Stomach smooth muscle (tissue), 2 donors: ENCODE results near the gene DNAH14.
"Not testable (repeated sequence)": the region's sequence is repeated elsewhere in the genome, so short reads cannot be mapped to it uniquely, and the experiment has no call there.

Experiments
- H3K27ac ChIP-seq: one replicate; pipeline ENCODE4 v1.7.0; 2013; ENCODE audit warnings: mild to moderate bottlenecking, low read length, inconsistent platforms
- H3K27me3 ChIP-seq, 2 donors: one replicate each; pipeline ENCODE4 v1.7.0; 2013; ENCODE audit warnings: low read length in 2 of 2; ENCODE audit not compliant: insufficient read depth in 2 of 2, control insufficient read depth in 1 of 2
- H3K36me3 ChIP-seq, 2 donors: one replicate each; pipeline ENCODE4 v1.7.0; 2013; ENCODE audit warnings: low read length in 2 of 2; ENCODE audit not compliant: control insufficient read depth in 2 of 2, insufficient read depth in 2 of 2
- H3K4me1 ChIP-seq: one replicate; pipeline ENCODE4 v1.7.0; 2013; ENCODE audit warnings: low read length; ENCODE audit not compliant: control insufficient read depth, insufficient read depth
- H3K4me3 ChIP-seq, 2 donors: one replicate each; pipeline ENCODE4 v1.7.0; 2013; ENCODE audit warnings: low read length in 2 of 2
- H3K9ac ChIP-seq, 2 donors: one replicate each; pipeline ENCODE4 v1.7.0; 2013; ENCODE audit warnings: low read length in 2 of 2, mild to moderate bottlenecking in 1 of 2
- H3K9me3 ChIP-seq, 2 donors: one replicate each; pipeline ENCODE4 v1.7.0; 2013; ENCODE audit warnings: low read length in 2 of 2; ENCODE audit not compliant: control insufficient read depth in 2 of 2
- donor health status: healthy.
- donor health status: Pancreatic carcinoma.

DNAH14 gene

GRCh38 chr1:225146478-225146877, 217.0 kb downstream of the DNAH14 start:
- H3K36me3 ChIP-seq: no peaks in the 10 kb centered on the region

DNA sequence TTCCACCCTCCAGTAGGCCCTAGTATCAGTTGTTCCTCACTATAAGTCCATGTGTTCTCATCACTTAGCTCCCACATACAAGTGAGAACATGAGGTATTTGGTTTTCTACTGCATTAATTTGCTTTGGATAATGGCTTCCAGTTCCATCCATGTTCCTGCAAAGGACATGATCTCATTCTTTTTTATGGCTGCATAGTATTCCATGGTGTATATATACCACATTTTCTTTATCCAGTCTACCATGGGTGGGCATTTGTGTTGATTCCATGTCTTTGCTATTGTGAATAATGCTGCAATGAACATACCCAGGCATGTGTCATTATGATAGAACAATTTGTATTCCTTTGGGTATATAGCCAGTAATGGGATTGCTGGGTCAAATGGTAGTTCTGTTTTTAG, 218.3 kb downstream of the DNAH14 start:
- H3K9me3 ChIP-seq, H3K4me3 ChIP-seq, H3K27ac ChIP-seq, H3K9ac ChIP-seq, H3K36me3 ChIP-seq, H3K27me3 ChIP-seq, H3K4me1 ChIP-seq: not testable (repeated sequence)

More at GRCh38 chr1:225146478-225146877, 217.0 kb downstream of the DNAH14 start:
- H3K27me3 ChIP-seq: no peaks in the 10 kb centered on the region
- no peaks in the 10 kb centered on the region for H3K4me1 ChIP-seq
- no peak overlapping the region for H3K4me3 ChIP-seq
- H3K9ac ChIP-seq: no peak overlapping the region
- no peaks in the 10 kb centered on the region for H3K9me3 ChIP-seq
- H3K27ac ChIP-seq: no peak overlapping the region

DNA sequence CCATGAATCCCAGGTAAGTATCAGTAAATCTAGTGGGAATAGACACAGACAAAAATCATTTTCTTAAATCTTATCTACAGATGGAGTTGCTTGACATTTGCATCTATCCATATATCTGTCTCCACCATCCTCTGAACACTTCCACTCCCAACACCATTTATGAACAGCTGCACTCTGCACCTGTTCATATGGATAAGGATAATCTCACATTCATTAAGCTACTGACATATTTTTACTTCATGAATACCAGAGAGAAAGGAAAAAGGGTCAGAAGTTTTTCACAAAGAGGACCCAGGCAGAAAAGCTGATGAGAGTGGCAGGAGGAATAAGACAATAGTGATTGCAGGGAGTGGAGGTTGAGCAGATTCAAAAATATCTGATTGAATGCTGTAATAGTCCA, 222.6 kb downstream of the DNAH14 start:
- Histone ChIP-seq H3K4me3 (no peak overlapping the region), H3K9ac (no peak overlapping the region), H3K27ac (no peak overlapping the region), H3K9me3 (no peaks in the 10 kb centered on the region), H3K27me3 (no peaks in the 10 kb centered on the region), H3K4me1 (no peaks in the 10 kb centered on the region), H3K36me3 (no peaks in the 10 kb centered on the region)

DNA sequence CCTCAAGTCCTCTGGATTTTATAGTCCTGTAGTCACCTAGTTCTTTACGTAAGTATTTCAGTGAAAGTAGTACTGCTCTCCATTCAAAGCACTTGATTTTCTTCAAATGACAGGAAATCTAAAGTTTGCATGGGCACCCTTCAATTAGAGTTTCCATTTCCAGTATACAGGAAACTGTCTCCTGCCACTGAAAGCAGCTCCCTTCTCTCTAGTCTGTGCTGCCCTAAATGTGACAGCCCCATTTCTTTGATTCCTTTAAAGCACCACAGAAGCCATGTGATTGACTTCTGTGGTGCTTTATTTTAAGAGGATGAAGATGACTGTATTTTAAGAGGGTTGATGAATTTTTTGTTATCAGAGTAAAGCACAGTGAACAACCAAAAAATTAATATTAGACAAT, 226.1 kb downstream of the DNAH14 start:
- H3K9me3 ChIP-seq: no peaks in the 10 kb centered on the region
- no peaks in the 10 kb centered on the region for H3K27me3 ChIP-seq
- no peak overlapping the region for H3K27ac ChIP-seq
- no peaks in the 10 kb centered on the region for H3K36me3 ChIP-seq
- H3K9ac ChIP-seq: no peak overlapping the region
- no peak overlapping the region for H3K4me3 ChIP-seq
- no peaks in the 10 kb centered on the region for H3K4me1 ChIP-seq

GRCh38 chr1:225156254-225156653, 226.8 kb downstream of the DNAH14 start:
- Histone ChIP-seq H3K9ac (no peak overlapping the region), H3K9me3 (no peaks in the 10 kb centered on the region), H3K36me3 (no peaks in the 10 kb centered on the region), H3K4me1 (no peaks in the 10 kb centered on the region), H3K4me3 (no peak overlapping the region), H3K27ac (no peak overlapping the region), H3K27me3 (no peaks in the 10 kb centered on the region)

DNA sequence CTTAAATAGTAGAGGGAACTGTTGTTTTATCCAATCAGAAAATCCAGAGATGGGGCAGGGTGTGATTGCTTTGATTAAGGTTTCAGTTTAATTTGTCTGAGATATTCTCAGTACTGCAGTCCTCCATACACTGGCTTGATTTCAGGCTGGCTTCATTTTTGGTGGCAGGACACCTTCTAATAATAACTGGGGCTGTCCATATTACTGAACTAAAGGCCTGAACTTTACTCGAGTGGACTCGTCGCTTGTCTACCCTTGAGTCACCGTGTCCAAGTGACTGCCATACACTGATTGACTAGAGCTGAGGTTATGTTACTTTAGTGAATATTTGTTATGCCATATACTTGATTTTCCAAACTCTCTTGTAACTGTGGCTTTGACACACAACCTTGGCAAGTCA, 228.8 kb downstream of the DNAH14 start:
- Histone ChIP-seq H3K27ac (no peak overlapping the region), H3K4me1 (no peaks in the 10 kb centered on the region), H3K27me3 (no peaks in the 10 kb centered on the region), H3K9ac (no peak overlapping the region), H3K9me3 (no peaks in the 10 kb centered on the region), H3K4me3 (no peak overlapping the region), H3K36me3 (no peaks in the 10 kb centered on the region)

GRCh38 chr1:225159793-225160192, 230.3 kb downstream of the DNAH14 start:
- H3K36me3 ChIP-seq: no peaks in the 10 kb centered on the region
- H3K4me1 ChIP-seq: no peaks in the 10 kb centered on the region
- H3K27ac ChIP-seq: no peak overlapping the region
- H3K4me3 ChIP-seq: no peak overlapping the region
- H3K9ac ChIP-seq: no peak overlapping the region
- H3K9me3 ChIP-seq: no peaks in the 10 kb centered on the region
- no peaks in the 10 kb centered on the region for H3K27me3 ChIP-seq

DNA sequence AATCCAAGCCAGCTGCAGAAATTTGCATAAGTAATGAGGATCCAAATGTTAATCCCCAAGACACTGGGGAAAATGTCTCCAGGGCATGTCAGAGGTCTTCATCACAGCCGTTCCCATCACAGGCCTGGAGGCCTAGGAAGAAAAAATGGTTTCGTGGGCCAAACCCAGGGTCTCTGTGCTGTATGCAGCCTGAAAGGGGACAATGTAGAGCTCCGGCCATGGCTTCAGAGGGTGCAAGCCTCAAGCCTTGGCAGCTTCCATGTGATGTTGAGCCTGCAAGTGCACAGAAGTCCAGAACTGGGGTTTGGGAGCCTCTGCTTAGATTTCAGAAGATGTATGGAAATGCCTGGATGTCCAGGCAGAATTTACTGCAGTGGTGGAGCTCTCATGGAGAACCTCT, 247.9 kb downstream of the DNAH14 start:
- H3K4me1 ChIP-seq, H3K36me3 ChIP-seq, H3K27me3 ChIP-seq, H3K9me3 ChIP-seq, H3K27ac ChIP-seq, H3K4me3 ChIP-seq, H3K9ac ChIP-seq: not testable (repeated sequence)

DNA sequence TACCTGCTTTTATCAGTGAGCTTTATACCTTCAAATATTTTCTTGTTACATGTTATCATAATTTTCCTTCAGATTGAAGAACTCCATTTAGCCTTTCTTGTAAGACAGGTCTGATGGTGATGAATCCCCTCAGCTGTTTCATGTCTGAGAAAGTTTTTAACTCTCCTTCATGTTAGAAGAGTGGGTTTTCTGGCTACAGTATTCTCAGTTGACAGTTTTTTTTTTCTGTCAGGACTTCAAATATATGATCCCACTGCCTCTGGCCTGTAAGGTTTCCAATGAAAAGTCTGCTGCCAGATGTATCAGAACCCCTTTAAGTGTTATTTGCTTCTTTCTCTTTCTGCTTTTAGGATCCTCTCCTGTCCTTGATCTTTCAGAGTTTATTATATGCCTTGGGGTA, 250.2 kb downstream of the DNAH14 start:
- H3K36me3 ChIP-seq: no peaks in the 10 kb centered on the region
- no peaks in the 10 kb centered on the region for H3K4me1 ChIP-seq
- H3K27me3 ChIP-seq: no peaks in the 10 kb centered on the region
- no peak overlapping the region for H3K9ac ChIP-seq
- H3K4me3 ChIP-seq: no peak overlapping the region
- peaks cover 0 to 6% of the 10 kb centered on the region in 2 donors for H3K9me3 ChIP-seq
- H3K27ac ChIP-seq: no peak overlapping the region

DNA sequence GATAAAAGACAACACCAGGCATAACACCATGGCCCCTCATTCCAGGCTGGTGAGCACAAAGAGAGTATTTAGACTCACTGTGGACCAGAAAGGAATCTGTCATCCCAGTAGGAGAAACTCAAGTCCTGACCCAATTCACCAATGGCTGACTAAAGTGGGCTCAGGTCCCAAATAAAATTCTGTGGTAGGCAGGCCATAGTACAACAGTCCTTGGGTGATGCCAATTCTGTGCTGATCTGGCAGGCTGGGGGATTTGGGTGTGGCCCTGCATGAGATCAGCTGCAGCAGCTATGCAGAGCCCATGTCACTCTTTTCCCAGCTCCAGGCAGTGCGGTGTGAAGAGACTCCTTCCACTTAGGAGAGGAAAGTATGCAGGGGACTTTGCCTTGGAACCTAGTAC, 253.2 kb downstream of the DNAH14 start:
- H3K27ac ChIP-seq: no peak overlapping the region
- H3K36me3 ChIP-seq: no peaks in the 10 kb centered on the region
- no peaks in the 10 kb centered on the region for H3K4me1 ChIP-seq
- H3K4me3 ChIP-seq: no peak overlapping the region
- no peaks in the 10 kb centered on the region for H3K27me3 ChIP-seq
- peaks cover 0 to 6% of the 10 kb centered on the region in 2 donors for H3K9me3 ChIP-seq
- no peak overlapping the region for H3K9ac ChIP-seq

DNA sequence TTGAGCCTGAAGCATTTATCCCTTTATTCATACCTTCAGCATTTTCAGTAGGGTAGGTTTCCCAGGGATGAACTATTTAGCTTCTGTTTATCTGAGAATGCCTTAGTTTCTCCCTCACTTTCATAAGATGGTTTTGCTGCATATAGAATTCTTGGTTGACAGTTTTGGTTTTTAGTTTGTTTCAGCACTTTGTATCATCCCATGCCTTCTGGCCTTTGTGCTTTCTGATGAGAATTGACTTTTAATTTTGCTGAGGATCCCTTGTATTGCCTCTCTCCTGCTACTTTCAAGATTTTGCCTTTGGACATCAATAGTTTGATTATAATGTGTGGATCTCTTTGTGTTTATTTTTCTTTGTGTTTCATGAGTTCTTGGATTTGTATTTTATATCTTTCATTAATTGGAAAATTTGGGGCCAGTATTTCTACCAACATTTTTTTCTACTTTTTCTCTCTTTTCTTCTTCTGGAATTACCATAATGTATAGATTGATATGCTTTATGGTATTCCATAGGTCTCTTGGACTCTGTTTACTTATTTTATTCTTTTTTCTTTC, 261.8 kb downstream of the DNAH14 start:
- Histone ChIP-seq H3K9me3 (no peaks in the 10 kb centered on the region), H3K4me3 (no peak overlapping the region), H3K9ac (no peak overlapping the region), H3K27me3 (no peaks in the 10 kb centered on the region), H3K4me1 (no peaks in the 10 kb centered on the region), H3K27ac (no peak overlapping the region), H3K36me3 (no peaks in the 10 kb centered on the region)
